AG08396 (cell line): ENCODE results near the gene DMBT1.
A peak's percentile ranks its signal among the peaks of the same experiment; 100 is the strongest.

Experiments
- DNase-seq: peaks from one replicate; pipeline ENCODE4 v3.0.0; 2012; ENCODE audit warnings: low spot score, mixed read lengths

Gene DMBT1

GRCh38 chr10:122548407-122549085 lies 12.0 kb upstream of the DMBT1 start:
- DNase-seq: no peak

- DNase-seq: no peak
Measured at GRCh38 chr10:122549636-122550035, 10.9 kb upstream of the DMBT1 start.

GRCh38 chr10:122550427-122550826 lies 10.1 kb upstream of the DMBT1 start:
- DNase-seq: no peak

- DNase-seq: no peak
Measured at GRCh38 chr10:122550983-122551382, 9.6 kb upstream of the DMBT1 start.

- no peak for DNase-seq
Measured at GRCh38 chr10:122551450-122551849, 9.1 kb upstream of the DMBT1 start.

GRCh38 chr10:122553341-122553740 lies 7.2 kb upstream of the DMBT1 start:
- no peak for DNase-seq

- no peak for DNase-seq
Measured at GRCh38 chr10:122554131-122555036, 6.2 kb upstream of the DMBT1 start.

- DNase-seq: no peak
Measured at GRCh38 chr10:122555442-122555841, 5.1 kb upstream of the DMBT1 start.

GRCh38 chr10:122557516-122557915 lies 3.0 kb upstream of the DMBT1 start:
- no peak for DNase-seq

- DNase-seq: no peak
Measured at GRCh38 chr10:122558452-122558851, 2.1 kb upstream of the DMBT1 start.

- no peak for DNase-seq
Measured at GRCh38 chr10:122559228-122559627, 1.3 kb upstream of the DMBT1 start.

GRCh38 chr10:122561212-122561611 lies 658 bp downstream of the DMBT1 start:
- DNase-seq: peak; percentile 10

- no peak for DNase-seq
Measured at GRCh38 chr10:122561792-122562191, 1.2 kb downstream of the DMBT1 start.

- DNase-seq: no peak
Measured at GRCh38 chr10:122564980-122565379, 4.4 kb downstream of the DMBT1 start.

- peak; percentile 67 for DNase-seq
Measured at GRCh38 chr10:122565766-122566206, 5.2 kb downstream of the DMBT1 start.

- no peak for DNase-seq
Measured at GRCh38 chr10:122566632-122567031, 6.1 kb downstream of the DMBT1 start.

GRCh38 chr10:122567056-122567660 lies 6.6 kb downstream of the DMBT1 start:
- peak; percentile 29 for DNase-seq

- no peak for DNase-seq
Measured at GRCh38 chr10:122568551-122568950, 8.0 kb downstream of the DMBT1 start.

GRCh38 chr10:122570920-122571319 lies 10.4 kb downstream of the DMBT1 start:
- DNase-seq: no peak

- DNase-seq: no peak
Measured at GRCh38 chr10:122571892-122572291, 11.3 kb downstream of the DMBT1 start.

- no peak for DNase-seq
Measured at GRCh38 chr10:122575776-122576175, 15.2 kb downstream of the DMBT1 start.

GRCh38 chr10:122576291-122576690 lies 15.7 kb downstream of the DMBT1 start:
- no peak for DNase-seq
